Measurements from ENCODE around the gene REEP2.

REEP2 gene

DNA sequence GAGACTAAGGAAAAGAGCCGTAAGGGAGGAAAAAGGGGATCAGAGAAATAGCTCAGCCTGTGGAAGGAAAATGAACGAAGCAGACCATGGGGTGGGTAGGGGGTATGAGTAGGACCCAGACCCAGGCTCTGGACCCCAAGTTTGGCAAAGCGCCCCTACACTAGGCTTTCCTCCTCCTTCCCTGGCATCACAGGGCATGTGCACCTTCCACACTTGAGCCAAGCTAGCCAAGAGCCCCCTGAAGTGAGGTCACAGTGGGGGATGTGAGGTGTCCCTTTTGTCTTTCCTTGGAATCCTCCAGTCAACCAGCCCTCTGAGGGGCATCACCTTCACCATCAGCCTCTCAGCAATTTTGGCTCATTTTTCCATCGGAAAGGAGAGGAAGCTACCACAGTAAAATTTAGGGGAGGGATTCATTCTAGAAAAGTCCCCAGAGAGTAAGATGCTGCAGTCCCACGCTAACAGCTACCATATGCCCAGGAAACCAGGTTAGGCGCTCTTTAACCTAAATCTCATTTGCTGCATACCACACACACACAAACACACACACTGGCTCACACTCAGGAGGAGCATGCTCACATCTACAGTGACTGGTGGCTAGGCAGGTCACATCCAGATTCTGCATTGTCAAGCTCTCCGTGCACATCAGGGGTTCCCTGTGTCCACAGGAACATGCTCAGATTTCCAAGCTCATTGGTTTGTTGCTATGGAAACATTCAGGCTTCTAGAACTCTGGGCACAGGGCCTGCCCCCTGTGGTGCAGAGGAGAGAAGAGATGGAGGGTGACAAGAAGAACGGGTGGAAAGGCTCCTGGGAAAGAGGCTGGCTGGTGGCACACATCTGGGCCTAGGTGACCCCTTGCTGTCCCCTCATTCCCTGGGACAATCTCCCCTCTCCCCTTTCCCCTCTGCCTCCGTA, 9.9 kb downstream of the REEP2 start:
- no peak for DNase-seq

- DNase-seq: peak; percentile 61
Measured at GRCh38 chr5:138449501-138450239, 10.8 kb downstream of the REEP2 start.

- no peak for DNase-seq
Measured at GRCh38 chr5:138450971-138451370, 12.1 kb downstream of the REEP2 start.

- DNase-seq: no peak
Measured at GRCh38 chr5:138452720-138453119, 13.9 kb downstream of the REEP2 start.

- DNase-seq: no peak
Measured at GRCh38 chr5:138453590-138453989, 14.7 kb downstream of the REEP2 start.

GRCh38 chr5:138454121-138454520, 15.3 kb downstream of the REEP2 start:
- no peak for DNase-seq

GRCh38 chr5:138455232-138455930, 16.5 kb downstream of the REEP2 start:
- no peak for DNase-seq

DNA sequence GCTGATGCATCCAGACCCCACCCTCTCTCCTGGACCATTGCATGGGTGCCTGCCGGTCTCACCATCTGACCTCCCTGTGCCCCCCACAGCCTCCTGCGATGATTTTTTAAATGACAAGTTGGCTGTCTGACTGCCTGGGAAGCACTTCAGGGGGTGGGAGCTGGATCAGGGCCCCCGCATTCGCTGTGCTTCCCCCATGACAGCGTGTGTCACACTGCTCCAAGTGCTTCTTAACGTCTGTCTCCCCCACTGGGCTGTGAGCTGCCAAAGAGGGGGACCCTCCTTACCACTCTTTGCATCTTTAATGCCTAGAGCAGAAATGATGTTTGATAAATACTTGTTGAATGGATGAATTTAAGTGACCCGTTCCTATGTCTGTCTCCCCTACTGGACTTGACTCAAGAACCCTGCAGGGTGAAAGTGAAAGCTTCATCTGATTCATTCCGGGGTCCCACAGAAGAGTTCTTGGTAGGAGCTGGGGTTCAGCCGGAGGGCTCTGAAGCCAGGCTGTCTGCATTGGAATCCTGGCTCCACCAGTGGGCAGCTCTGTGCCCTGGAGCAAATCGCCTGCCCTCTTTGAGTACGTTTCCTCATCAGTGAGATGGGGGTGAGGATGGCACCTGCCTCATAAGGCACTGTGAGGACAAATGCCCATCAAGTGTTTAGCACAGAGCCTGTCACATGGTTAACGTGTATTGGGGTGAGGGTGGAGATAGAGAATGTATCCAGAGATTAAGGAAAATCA, 18.8 kb downstream of the REEP2 start:
- no peak for DNase-seq

DNA sequence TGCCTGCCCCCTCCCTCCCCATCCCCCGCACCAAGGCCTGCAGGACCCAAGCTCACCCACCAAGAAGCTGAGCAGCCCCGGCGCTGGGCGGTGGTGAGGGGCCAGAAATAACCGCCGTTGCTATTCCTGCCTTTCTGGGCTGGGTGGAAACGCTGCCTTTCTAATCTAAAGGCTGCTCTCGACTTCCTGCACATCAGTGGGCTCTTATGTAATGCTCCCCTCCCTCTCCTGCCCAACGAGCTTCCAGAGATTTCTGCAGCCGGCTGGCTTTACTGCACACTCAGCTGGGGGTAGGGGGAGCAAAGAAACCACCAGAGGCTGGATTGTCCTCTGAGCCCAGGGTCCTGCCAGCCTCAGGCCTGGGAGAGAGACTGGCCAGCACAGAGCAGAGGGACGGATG, 19.5 kb downstream of the REEP2 start:
- peak; percentile 5 for DNase-seq

GRCh38 chr5:138458856-138459255, 20.0 kb downstream of the REEP2 start:
- no peak for DNase-seq

DNA sequence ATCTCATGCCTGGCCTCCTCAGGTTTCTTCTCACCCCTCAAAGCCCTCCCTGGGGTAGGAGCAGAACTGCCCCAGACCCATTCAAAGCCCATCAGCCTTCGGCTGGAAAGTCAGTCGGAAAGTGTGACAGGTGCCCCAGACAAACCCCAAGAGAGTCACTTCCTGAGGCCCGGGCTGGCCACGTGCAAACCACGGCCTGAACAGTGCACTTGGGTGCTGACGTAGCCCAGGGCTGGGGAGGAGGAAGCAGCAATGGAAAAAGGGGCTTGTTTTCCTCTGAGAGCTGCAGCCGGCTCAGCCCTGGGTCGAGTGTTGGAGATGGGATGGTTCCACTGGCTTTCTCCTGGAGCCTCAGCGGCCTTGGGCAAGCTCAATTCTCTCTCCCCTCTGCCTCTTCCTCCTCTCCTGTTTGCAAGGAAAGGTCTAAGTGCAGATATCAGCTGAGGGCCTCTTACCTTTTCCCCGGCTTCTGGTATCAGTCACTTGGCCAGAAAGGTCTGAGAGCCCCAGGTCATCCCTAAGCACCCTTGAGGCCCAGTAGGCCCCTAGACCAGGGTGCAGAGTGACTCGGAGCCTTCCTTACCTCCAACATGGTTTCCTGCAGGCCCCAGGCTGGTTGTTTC, 20.6 kb downstream of the REEP2 start:
- DNase-seq: peak; percentile 46

- no peak for DNase-seq
Measured at GRCh38 chr5:138460032-138460693, 21.3 kb downstream of the REEP2 start.

GRCh38 chr5:138461343-138462125, 22.7 kb downstream of the REEP2 start:
- DNase-seq: no peak

DNA sequence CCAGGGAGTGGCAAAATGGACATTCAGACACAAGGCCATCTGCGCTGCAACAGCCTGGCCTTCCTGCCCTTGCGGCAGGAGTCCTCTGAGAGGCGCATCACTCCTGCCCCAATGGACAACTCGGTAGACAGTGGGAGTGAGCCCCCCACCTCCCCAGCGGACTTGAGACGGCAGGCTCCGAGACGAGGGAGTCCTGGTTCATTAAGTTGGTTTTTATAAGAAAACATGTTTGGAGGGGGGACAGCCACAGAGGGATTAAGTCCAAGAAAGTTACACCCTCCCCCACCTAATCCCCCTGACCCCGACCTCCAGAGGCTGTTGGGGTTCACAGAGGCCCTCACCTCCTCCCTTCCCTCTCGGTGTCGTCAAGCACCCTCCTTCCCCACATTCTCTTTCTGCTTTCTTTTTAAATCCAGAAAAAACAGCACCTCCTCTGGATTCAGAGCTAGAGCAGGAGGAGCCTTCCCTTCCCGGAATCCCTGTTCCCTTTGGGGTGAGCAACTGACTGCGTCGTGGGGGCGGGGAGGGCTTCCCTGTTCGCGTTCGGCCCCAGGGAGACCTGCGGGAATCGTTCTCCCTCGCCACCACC, 24.7 kb downstream of the REEP2 start:
- DNase-seq: no peak

DNA sequence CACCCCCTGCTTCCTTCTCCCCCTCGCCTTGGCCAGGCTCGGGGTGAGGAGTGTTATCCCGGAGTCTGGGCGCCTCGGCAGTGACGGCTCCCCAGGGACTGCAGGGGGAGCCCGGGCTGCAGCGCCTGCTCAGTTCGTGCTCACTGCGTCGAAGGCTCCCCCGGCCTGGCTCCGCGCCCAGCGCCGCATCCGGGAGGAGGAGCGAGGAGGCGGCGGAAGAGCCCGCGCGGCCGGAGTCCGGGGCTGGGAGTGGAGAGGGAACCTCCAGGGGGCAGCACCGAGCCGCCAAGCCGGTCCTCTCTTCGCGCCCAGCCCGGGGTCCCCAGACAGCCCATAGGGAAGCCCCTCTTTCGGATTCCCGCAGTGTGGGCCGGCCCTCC, 25.1 kb downstream of the REEP2 start:
- DNase-seq: peak; percentile 90

GRCh38 chr5:138464388-138465260, 25.8 kb downstream of the REEP2 start:
- DNase-seq: peak; percentile 98

- DNase-seq: peak; percentile 93
Measured at GRCh38 chr5:138465261-138466124, 26.6 kb downstream of the REEP2 start, which contains the start of gene EGR1. Gene EGR1 (plus strand): TSS chr5:138465479. CDS start chr5:138465762, 283 bp downstream.

All from MV-4-11 (cell line).